Keratinocyte (primary cell): ENCODE data around the gene DTD2. TPM values are rescaled to one million over a fixed set of nuclear protein-coding genes. Genes with fewer than 3 reads are reported as not detected.

ENCODE experiments used
- DNase-seq: peaks from one replicate; pipeline ENCODE4 v3.0.0-alpha.2; 2011; ENCODE audit warnings: low read depth, missing footprints, low spot score
- FAIRE-seq: peaks from 2 replicates; lab custom pipeline; 2011; peaks lifted over from hg19 to GRCh38; lab: Jason Lieb, UNC
- H2AFZ ChIP-seq: 2 replicates; pipeline ENCODE4 v1.6.0; 2012; ENCODE audit warnings: low read length, control low read depth, inconsistent platforms; ENCODE audit not compliant: control insufficient read depth
- H3K27ac ChIP-seq: 2 replicates; pipeline ENCODE4 v1.5.1; 2011; ENCODE audit warnings: low read length; ENCODE audit not compliant: control insufficient read depth, insufficient read depth
- H3K27me3 ChIP-seq: 3 replicates; pipeline ENCODE4 v1.6.0; 2011; ENCODE audit warnings: low read length; ENCODE audit not compliant: control insufficient read depth, insufficient read depth; ENCODE audit errors: extremely low read depth
- H3K36me3 ChIP-seq, 2 experiments: 2 replicates in 1 of 2; 3 replicates in 1 of 2; pipeline ENCODE4 v1.5.1; 2011; ENCODE audit warnings: low read length in 2 of 2, mild to moderate bottlenecking in 1 of 2; ENCODE audit not compliant: control insufficient read depth in 2 of 2, insufficient read depth in 2 of 2; ENCODE audit errors: extremely low read depth in 1 of 2
- H3K4me1 ChIP-seq: 3 replicates; pipeline ENCODE4 v1.5.1; 2011; ENCODE audit warnings: low read length; ENCODE audit not compliant: control insufficient read depth, insufficient read depth; ENCODE audit errors: extremely low read depth
- H3K4me2 ChIP-seq: 3 replicates; pipeline ENCODE4 v1.6.0; 2011; ENCODE audit warnings: low read depth, low read length; ENCODE audit not compliant: control insufficient read depth, insufficient read depth; ENCODE audit errors: extremely low read depth
- H3K4me3 ChIP-seq, 3 experiments: fragments of 200-600 bp in 1 of 3; sonication (generic) in 1 of 3; 2 replicates in 2 of 3; 3 replicates in 1 of 3; pipeline ENCODE4 v1.5.1; 2011 to 2016; ENCODE audit warnings: low read length in 3 of 3, mild to moderate bottlenecking in 3 of 3, control low read depth in 2 of 3, inconsistent platforms in 1 of 3, low read depth in 1 of 3, mixed read lengths in 1 of 3, mixed run types in 1 of 3, moderate library complexity in 1 of 3; ENCODE audit not compliant: control insufficient read depth in 2 of 3, insufficient read depth in 2 of 3; ENCODE audit errors: extremely low read depth in 1 of 3
- H3K79me2 ChIP-seq: 2 replicates; pipeline ENCODE4 v1.6.0; 2012; ENCODE audit warnings: low read length; ENCODE audit not compliant: control insufficient read depth, insufficient read depth
- H3K9ac ChIP-seq: 3 replicates; pipeline ENCODE4 v1.6.0; 2011; ENCODE audit warnings: low read length; ENCODE audit not compliant: control insufficient read depth, insufficient read depth; ENCODE audit errors: extremely low read depth
- H3K9me1 ChIP-seq: 3 replicates; pipeline ENCODE4 v1.6.0; 2011; ENCODE audit warnings: low read length; ENCODE audit not compliant: control insufficient read depth, insufficient read depth; ENCODE audit errors: extremely low read depth
- H3K9me3 ChIP-seq: 2 replicates; pipeline ENCODE4 v1.5.1; 2012; ENCODE audit warnings: low read depth, low read length; ENCODE audit not compliant: control insufficient read depth
- H4K20me1 ChIP-seq: 3 replicates; pipeline ENCODE4 v1.6.0; 2011; ENCODE audit warnings: low read length; ENCODE audit not compliant: control insufficient read depth, insufficient read depth; ENCODE audit errors: extremely low read depth
- EZH2 ChIP-seq: IDR thresholded peaks from one replicate; pipeline ENCODE4 v1.6.1; 2012; ENCODE audit warnings: inconsistent platforms, mild to moderate bottlenecking, low read length, moderate library complexity
- dilution Hi-C: fragments of 300-500 bp; cut with MboI; formaldehyde crosslinking; loops from one replicate; pipeline ENCODE4 v1.7.0; 2020; ENCODE audit warnings: low sequenced_read_pairs; ENCODE audit not compliant: extremely low pct_ligation_motif_present
- polyA plus RNA-seq, 5 experiments: library from polyadenylated mRNA; depleted of rRNA in 3 of 5; stranded (reverse) in 3 of 5; stranded (forward) in 1 of 5; unstranded in 1 of 5; fragments of >200 nt; gene quantifications; 1 replicate in 1 of 5; 2 replicates in 3 of 5; 3 replicates in 1 of 5; pipeline versions ENCODE4 v1.2.1 to v1.2.3, GENCODE V29; 2011 to 2012; ENCODE audit warnings: missing spikeins in 2 of 5, low read depth in 1 of 5, low replicate concordance in 1 of 5
- TF ChIP-seq, protein P1 (sequence below), 3 experiments: IDR thresholded peaks in 1 of 3; conservative IDR thresholded peaks in 1 of 3; optimal IDR thresholded peaks in 1 of 3; 2 replicates in 2 of 3; 3 replicates in 1 of 3; pipeline versions ENCODE3 to v1.5.1; 2011; ENCODE audit warnings: low read length in 3 of 3, mild to moderate bottlenecking in 3 of 3, moderate library complexity in 2 of 3, control low read depth in 1 of 3, inconsistent platforms in 1 of 3; ENCODE audit not compliant: insufficient read depth in 2 of 3; ENCODE audit errors: extremely low read depth in 1 of 3

DTD2 gene
- polyA plus RNA-seq, 1 donor (not counting 4 experiments of a cell fraction or from before 2014, with no cell fraction given), result 22.3 TPM

DNA sequence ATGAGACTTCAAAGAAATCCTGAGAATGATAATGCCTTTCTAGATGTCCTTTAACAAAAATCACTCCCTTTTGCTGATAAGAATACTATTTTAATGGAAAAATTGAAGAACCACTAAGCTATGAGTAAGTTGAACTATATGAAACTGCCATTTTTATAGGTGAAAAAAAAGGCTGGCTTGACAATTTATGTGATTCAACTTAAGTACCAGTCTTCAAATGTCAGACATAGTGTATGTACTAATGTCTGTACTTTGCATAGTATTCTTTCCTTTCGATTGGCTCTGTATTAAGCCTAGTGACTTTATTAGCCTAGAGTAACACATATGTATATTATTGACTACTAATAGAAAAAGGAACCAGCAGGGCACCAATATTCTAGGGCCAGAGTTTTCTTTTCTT is 48.9 kb downstream of the DTD2 start:
- no peak for FAIRE-seq
- DNase-seq, result no peak
- TF ChIP-seq EZH2, result no peak
- TF ChIP-seq, protein P1, sequence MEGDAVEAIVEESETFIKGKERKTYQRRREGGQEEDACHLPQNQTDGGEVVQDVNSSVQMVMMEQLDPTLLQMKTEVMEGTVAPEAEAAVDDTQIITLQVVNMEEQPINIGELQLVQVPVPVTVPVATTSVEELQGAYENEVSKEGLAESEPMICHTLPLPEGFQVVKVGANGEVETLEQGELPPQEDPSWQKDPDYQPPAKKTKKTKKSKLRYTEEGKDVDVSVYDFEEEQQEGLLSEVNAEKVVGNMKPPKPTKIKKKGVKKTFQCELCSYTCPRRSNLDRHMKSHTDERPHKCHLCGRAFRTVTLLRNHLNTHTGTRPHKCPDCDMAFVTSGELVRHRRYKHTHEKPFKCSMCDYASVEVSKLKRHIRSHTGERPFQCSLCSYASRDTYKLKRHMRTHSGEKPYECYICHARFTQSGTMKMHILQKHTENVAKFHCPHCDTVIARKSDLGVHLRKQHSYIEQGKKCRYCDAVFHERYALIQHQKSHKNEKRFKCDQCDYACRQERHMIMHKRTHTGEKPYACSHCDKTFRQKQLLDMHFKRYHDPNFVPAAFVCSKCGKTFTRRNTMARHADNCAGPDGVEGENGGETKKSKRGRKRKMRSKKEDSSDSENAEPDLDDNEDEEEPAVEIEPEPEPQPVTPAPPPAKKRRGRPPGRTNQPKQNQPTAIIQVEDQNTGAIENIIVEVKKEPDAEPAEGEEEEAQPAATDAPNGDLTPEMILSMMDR (optimal IDR thresholded peaks at IDR 0.05 in 1 of 3, IDR thresholded peaks at IDR 0.05 in 1 of 3, conservative IDR thresholded peaks at IDR 0.05 in 1 of 3; ENCODE audit: extremely low read depth in 1 of 3, insufficient read depth in 2 of 3, low read length in 3 of 3), result no peak
- no peaks in the 10 kb centered on the region for H3K27me3 ChIP-seq
- H3K36me3 ChIP-seq, result no peaks in the 10 kb centered on the region
- peaks cover 5% of the 10 kb centered on the region for H3K79me2 ChIP-seq
- no peak overlapping the region for H3K4me3 ChIP-seq
- no peak overlapping the region for H3K4me2 ChIP-seq
- dilution Hi-C loops, result no loop called here
- H3K9ac ChIP-seq, result no peak overlapping the region
- no peaks in the 10 kb centered on the region for H3K4me1 ChIP-seq
- H2AFZ ChIP-seq, result no peak overlapping the region
- H3K9me1 ChIP-seq, result no peaks in the 10 kb centered on the region
- H4K20me1 ChIP-seq, result no peaks in the 10 kb centered on the region
- no peaks in the 10 kb centered on the region for H3K9me3 ChIP-seq
- H3K27ac ChIP-seq, result no peak overlapping the region

DNA sequence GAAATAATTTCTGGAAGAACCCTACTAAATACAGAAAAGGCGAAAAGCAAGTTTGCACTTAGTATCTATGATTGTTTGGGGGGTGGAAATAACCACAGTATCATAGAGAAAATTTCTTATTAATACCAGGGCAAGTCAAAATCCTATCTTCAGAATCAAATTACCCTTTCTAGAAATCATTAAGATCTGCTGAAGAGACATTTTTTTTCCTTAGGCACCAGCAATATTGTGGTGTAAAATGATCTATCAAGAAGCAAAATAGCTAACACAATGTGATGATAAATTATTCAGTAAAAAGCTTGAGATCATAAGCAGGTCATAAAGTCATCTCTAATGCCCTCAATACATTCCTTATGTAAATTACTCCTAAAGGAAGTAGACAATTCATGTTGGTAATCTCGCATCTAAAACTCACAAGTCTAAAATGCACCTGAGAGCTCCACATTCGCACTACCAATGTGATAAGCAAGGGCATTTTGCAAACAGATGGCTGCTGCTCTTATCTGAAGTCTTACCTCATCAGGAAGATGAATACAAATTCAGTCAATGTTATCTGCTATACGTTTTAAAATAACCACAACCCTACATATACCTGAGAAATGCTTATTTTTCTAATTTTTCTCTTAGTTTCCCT is 51.6 kb downstream of the DTD2 start:
- DNase-seq, result no peak
- Histone ChIP-seq H3K36me3 (peaks cover 3% of the 10 kb centered on the region in 2 experiments), H3K27ac (no peak overlapping the region), H3K79me2 (peaks cover 3% of the 10 kb centered on the region), H3K4me3 (no peak overlapping the region), H3K9ac (no peak overlapping the region), H2AFZ (no peak overlapping the region), H3K4me1 (no peaks in the 10 kb centered on the region), H3K9me1 (no peaks in the 10 kb centered on the region), H3K4me2 (no peak overlapping the region), H3K9me3 (no peaks in the 10 kb centered on the region), H4K20me1 (no peaks in the 10 kb centered on the region), H3K27me3 (no peaks in the 10 kb centered on the region)
- FAIRE-seq, result no peak
- dilution Hi-C loops, result no loop called here
- TF ChIP-seq, protein P1 (optimal IDR thresholded peaks at IDR 0.05 in 1 of 3, IDR thresholded peaks at IDR 0.05 in 1 of 3, conservative IDR thresholded peaks at IDR 0.05 in 1 of 3; ENCODE audit: extremely low read depth in 1 of 3, insufficient read depth in 2 of 3, low read length in 3 of 3), result no peak
- no peak for TF ChIP-seq EZH2
